ENCODE data around the gene XRCC4.

DNA sequence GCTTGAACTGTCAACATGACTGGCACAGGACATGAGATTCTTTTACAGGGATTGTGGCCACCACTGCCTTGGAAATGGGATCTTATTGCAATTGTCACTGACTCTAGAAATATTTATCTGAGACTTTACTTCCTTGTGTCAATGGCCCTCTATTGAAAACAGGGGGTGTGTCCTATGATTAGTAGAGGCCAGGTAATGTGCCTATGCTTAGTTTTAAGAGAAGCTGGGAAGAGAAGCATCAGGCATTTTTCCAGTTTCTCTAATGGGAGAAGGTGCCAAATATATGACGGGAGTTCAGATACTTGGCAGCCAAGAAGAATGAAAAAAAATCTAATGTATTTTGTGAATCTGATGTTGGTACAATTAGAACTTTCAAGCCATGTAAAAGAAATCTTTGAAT, 320.3 kb downstream of the XRCC4 start:
- TF ChIP-seq POLR2AphosphoS5 (IDR thresholded peaks at IDR 0.05) (no peak), EP300 (conservative IDR thresholded peaks at IDR 0.05; ENCODE audit: poor library complexity, severe bottlenecking) (no peak), RAD21 (conservative IDR thresholded peaks at IDR 0.05) (no peak), TAF1 (IDR thresholded peaks at IDR 0.05; ENCODE audit: low read depth) (no peak), MXI1 (conservative IDR thresholded peaks at IDR 0.05; ENCODE audit: poor library complexity, severe bottlenecking) (no peak)
- TF ChIP-seq, protein P1, sequence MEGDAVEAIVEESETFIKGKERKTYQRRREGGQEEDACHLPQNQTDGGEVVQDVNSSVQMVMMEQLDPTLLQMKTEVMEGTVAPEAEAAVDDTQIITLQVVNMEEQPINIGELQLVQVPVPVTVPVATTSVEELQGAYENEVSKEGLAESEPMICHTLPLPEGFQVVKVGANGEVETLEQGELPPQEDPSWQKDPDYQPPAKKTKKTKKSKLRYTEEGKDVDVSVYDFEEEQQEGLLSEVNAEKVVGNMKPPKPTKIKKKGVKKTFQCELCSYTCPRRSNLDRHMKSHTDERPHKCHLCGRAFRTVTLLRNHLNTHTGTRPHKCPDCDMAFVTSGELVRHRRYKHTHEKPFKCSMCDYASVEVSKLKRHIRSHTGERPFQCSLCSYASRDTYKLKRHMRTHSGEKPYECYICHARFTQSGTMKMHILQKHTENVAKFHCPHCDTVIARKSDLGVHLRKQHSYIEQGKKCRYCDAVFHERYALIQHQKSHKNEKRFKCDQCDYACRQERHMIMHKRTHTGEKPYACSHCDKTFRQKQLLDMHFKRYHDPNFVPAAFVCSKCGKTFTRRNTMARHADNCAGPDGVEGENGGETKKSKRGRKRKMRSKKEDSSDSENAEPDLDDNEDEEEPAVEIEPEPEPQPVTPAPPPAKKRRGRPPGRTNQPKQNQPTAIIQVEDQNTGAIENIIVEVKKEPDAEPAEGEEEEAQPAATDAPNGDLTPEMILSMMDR (IDR thresholded peaks at IDR 0.05; ENCODE audit: poor library complexity, severe bottlenecking): no peak
